GM19238 (cell line): ENCODE data around the gene MOCOS.

Experiments used
- DNase-seq: peaks from one replicate; pipeline ENCODE4 v3.0.0; 2011; ENCODE audit warnings: low spot score; ENCODE audit not compliant: insufficient read length

MOCOS gene

DNA sequence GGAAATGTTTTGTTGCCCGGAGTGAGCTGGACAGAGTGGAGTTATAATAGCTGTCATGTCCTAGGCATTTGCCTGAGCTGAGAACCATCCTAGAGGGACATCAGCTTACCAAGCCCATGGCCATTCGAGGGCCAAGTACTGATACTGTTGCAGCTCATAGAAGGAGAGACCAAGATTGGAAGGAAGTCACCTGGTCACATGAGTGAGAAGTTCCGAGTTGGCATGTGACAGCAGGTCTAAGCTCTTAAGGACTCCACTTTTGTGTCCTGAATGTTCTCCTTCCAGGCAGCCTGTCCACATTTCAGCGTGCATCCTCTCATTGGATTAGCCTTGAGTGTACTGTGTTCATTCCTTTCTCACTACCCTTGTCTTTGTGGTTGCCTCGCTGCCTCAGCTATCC lies 114.6 kb downstream of the MOCOS start:
- DNase-seq: no peak

GRCh38 chr18:36302676-36303075 lies 115.4 kb downstream of the MOCOS start:
- DNase-seq: no peak

DNA sequence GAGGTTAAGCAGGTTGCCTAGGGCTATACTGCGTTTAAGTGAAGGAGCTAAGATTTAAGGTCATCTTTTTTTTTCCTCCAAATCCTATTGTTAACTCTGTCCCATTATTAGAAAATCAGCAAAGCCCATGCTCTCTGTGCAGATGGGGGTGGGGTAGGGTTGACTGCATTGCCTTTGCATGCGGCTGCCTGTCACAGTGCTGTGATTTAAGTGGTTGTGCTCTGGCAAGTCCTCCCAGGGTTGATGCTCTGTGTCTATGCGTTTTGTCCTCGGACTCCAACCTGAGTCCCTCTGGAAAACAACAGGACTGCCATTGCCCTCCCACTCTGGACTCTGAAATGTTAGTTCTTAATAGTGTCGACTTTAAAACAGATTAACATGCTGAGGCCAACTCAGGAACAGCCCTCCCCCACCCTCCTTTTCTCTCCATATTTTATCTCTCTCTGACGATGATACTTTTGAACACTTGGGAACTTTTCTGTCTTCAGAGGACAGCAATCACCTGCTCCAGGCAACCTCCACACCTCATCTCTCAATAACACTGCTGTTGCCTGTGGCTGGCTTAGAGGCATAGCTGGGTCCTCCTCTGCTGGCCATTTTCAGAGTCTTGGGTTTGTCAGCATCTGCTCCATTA lies 116.0 kb downstream of the MOCOS start:
- DNase-seq: no peak

GRCh38 chr18:36304723-36305122 lies 117.4 kb downstream of the MOCOS start:
- no peak for DNase-seq

- no peak for DNase-seq
Observed at GRCh38 chr18:36305375-36305774, 118.1 kb downstream of the MOCOS start.

GRCh38 chr18:36307513-36307912 lies 120.2 kb downstream of the MOCOS start:
- DNase-seq: no peak

- DNase-seq: no peak
Observed at GRCh38 chr18:36308711-36309435, 121.6 kb downstream of the MOCOS start.

GRCh38 chr18:36309436-36310391 lies 122.4 kb downstream of the MOCOS start:
- no peak for DNase-seq

DNA sequence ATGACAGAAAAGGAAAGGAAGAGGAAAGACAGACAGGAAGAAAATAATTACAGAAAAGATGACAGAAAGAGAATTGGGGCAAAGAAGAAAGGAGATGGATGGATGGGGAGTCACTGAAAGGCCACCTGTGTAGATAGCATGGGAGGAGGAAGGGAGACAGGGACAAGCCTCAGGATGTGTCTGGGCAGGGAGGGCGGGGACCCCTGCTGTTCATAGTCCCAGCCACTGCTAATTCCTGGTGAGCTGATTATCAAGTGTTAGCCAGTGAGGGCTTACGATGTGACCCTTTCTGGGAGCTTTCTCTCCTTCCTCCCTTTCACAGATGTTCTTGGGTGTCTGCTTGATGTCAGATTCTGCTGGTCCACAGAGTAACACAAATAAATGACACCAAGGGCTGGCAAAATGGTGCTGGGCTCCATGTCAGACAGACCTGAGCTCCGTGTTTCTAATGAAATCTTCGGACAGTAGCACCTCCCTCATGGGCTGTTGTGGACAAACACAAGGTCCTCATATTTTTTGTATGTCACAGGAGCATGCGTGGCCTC lies 123.8 kb downstream of the MOCOS start:
- no peak for DNase-seq

DNA sequence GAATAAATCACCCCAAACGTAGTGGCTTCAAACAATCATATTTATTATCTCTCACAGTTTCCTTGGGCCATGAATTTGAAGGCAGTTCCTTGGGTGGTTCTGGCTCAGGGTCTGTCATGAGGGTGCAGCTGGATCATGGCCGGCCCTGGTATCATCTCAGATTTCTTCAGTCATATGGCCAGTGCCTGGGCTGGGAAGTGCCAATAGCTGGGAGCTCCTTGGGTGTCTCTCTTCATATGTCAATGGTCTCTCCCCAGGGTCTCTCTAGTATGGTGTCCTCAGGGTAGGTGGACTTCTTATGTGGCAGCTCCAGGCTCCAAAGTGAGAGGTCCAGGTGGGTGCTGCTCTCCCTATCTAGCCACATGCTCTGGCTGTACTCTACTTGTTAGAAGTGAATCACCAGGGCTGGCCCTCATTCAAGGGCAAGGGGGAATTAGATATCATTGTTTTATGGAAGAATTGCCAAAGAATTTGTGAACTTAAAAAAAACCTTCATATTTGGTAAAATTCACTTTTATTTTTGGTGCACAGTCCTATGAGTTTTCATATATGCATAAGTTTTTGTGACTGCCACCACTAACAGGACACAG lies 125.6 kb downstream of the MOCOS start:
- DNase-seq: no peak

GRCh38 chr18:36314098-36314497 lies 126.8 kb downstream of the MOCOS start:
- no peak for DNase-seq

DNA sequence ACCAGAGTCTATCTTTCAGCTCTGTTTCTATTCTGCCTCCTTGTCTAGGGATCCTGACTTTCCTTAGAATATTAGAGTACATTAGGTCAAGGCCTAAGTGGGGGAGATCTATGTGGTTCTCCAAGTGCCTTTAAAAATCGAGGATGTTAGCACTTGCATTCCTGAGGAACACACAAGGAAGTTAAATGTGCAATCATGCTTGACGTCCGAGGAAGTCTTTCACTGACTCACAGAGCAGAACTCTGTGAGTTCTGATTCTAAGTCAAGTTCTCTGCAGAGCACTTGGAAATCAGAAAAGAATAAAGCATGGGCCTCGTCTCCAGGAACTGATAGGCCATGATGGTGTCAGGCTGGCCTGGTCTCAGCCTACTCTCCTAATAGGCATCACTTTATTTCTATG lies 127.5 kb downstream of the MOCOS start:
- DNase-seq: no peak

GRCh38 chr18:36315736-36316135 lies 128.4 kb downstream of the MOCOS start:
- no peak for DNase-seq

GRCh38 chr18:36316246-36316645 lies 128.9 kb downstream of the MOCOS start:
- no peak for DNase-seq
